Upper lobe of left lung (tissue), 6 donors: Measurements from ENCODE around the gene PFDN1. TPM values are rescaled to one million over a fixed set of nuclear protein-coding genes. Genes with fewer than 3 reads are reported as not detected.

Source experiments
- ATAC-seq, 2 donors: fragments of 200-7000 bp; cut with Tn5 transposase; one replicate each; pipeline ENCODE4 v1.9.1; 2022; ENCODE audit warnings: mild to moderate bottlenecking in 2 of 2, moderate library complexity in 2 of 2; ENCODE audit not compliant: low FRiP score in 2 of 2
- DNase-seq, 2 donors: peaks; one replicate each; pipeline ENCODE4 v3.0.0-alpha.2; 2019 to 2020
- H3K27ac ChIP-seq, 4 donors: fragments of 200-600 bp; sonication (generic); one replicate each; pipeline ENCODE4 v1.5.1; 2016 to 2019
- H3K27me3 ChIP-seq, 4 donors: fragments of 200-600 bp; sonication (generic); one replicate each; pipeline ENCODE4 v1.5.1; 2017 to 2019
- H3K36me3 ChIP-seq, 4 donors: fragments of 200-600 bp; sonication (generic); one replicate each; pipeline ENCODE4 v1.5.1; 2016 to 2019
- H3K4me1 ChIP-seq, 4 donors: fragments of 200-600 bp; sonication (generic); one replicate each; pipeline ENCODE4 v1.5.1; 2018 to 2019
- H3K4me3 ChIP-seq, 4 donors: fragments of 200-600 bp; sonication (generic); one replicate each; pipeline ENCODE4 v1.5.1; 2017 to 2019; ENCODE audit warnings: mild to moderate bottlenecking in 2 of 4, moderate library complexity in 1 of 4
- H3K9me3 ChIP-seq, 4 donors: fragments of 200-600 bp; sonication (generic); one replicate each; pipeline ENCODE4 v1.5.1; 2018 to 2019
- EP300 ChIP-seq, 4 donors: sonication (generic); formaldehyde crosslinking; IDR thresholded peaks; one replicate each; pipeline ENCODE4 v1.5.1; 2017; ENCODE audit warnings: antibody characterized with exemption in 4 of 4, control low read depth in 2 of 4
- POLR2A ChIP-seq, 4 donors: fragments of 450-650 bp; IDR thresholded peaks; one replicate each; pipeline ENCODE4 v1.5.1; 2016 to 2017; ENCODE audit warnings: antibody characterized with exemption in 4 of 4, mild to moderate bottlenecking in 2 of 4
- POLR2AphosphoS5 ChIP-seq, 2 donors: sonication (generic); formaldehyde crosslinking; IDR thresholded peaks; one replicate each; pipeline ENCODE4 v1.5.1; 2017; ENCODE audit warnings: antibody characterized with exemption in 2 of 2
- WGBS, 2 donors: methylation state at CpG; one replicate each; pipeline ENCODE4 v1.1.5; 2017 to 2018; 5-methylcytosine and 5-hydroxymethylcytosine counted together
- total RNA-seq, 6 donors: library from RNA; depleted of rRNA in 4 of 6; stranded (reverse); fragments of >200 nt in 4 of 6; gene quantifications; one replicate each; pipeline versions ENCODE4 v1.1.0 to v1.2.1, GENCODE V29; 2016 to 2021
- TF ChIP-seq, protein P1 (sequence below), 6 experiments: fragments of 450-650 bp in 4 of 6; fragments of 200-600 bp in 2 of 6; sonication (generic) in 2 of 6; IDR thresholded peaks; one replicate each; pipeline ENCODE4 v1.5.1; 2016 to 2019; ENCODE audit warnings: antibody characterized with exemption in 6 of 6
- donor health status: DM: no; HTN: no; CAD: no; lungs with moderate emphysema.
- donor health status: DM: no; HTN: yes; CAD: no; lungs with severe emphysema.

PFDN1 gene
- total RNA-seq, 6 donors from 2014 or later: 44.7 to 128 (median 87.7) TPM

DNA sequence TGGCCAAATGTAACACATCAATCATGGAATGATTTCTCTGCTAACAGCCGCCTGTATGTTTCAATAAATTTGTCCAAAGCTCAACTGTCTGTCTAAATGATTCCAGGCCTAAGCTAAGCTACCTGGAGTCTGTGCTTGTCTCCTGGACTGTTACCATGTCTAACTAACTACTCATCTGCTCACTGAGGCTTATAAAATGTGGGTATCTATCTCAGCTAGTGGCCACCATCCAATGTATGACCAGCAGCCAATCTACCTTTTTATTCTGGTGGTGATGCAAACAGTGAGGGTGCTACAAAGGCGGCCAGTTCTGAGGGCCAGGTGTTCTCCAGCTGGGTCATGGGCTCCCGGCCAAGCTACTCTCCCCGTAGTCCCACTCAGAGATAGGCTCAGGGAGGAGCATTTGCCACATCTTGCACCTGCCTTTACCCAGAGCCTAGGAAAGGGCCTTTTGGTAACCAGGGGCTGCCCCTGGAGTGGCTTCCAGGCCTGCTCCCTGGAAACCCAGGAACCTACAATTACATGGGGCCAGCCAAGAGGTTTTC is 59.1 kb downstream of the PFDN1 start:
- H3K27me3 ChIP-seq: no peaks in the 10 kb centered on the region
- peaks cover 0 to 37% (median 9%) of the 10 kb centered on the region in 4 donors for H3K36me3 ChIP-seq
- peak overlapping the region in 1 of 4 donors; percentile 17 for H3K27ac ChIP-seq
- ATAC-seq (no peak), DNase-seq (no peak)
- TF ChIP-seq EP300 (IDR thresholded peaks at IDR 0.05) (no peak), POLR2AphosphoS5 (IDR thresholded peaks at IDR 0.05) (no peak), POLR2A (IDR thresholded peaks at IDR 0.05) (no peak)
- TF ChIP-seq, protein P1, sequence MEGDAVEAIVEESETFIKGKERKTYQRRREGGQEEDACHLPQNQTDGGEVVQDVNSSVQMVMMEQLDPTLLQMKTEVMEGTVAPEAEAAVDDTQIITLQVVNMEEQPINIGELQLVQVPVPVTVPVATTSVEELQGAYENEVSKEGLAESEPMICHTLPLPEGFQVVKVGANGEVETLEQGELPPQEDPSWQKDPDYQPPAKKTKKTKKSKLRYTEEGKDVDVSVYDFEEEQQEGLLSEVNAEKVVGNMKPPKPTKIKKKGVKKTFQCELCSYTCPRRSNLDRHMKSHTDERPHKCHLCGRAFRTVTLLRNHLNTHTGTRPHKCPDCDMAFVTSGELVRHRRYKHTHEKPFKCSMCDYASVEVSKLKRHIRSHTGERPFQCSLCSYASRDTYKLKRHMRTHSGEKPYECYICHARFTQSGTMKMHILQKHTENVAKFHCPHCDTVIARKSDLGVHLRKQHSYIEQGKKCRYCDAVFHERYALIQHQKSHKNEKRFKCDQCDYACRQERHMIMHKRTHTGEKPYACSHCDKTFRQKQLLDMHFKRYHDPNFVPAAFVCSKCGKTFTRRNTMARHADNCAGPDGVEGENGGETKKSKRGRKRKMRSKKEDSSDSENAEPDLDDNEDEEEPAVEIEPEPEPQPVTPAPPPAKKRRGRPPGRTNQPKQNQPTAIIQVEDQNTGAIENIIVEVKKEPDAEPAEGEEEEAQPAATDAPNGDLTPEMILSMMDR (IDR thresholded peaks at IDR 0.05): no peak
- 68 to 83% methylated on average over 2 to 4 of the region's 4 CpGs for WGBS, 2 donors
- H3K4me3 ChIP-seq: no peak overlapping the region
- H3K9me3 ChIP-seq: no peaks in the 10 kb centered on the region
- peaks cover 43 to 71% (median 53%) of the 10 kb centered on the region in 4 donors for H3K4me1 ChIP-seq

DNA sequence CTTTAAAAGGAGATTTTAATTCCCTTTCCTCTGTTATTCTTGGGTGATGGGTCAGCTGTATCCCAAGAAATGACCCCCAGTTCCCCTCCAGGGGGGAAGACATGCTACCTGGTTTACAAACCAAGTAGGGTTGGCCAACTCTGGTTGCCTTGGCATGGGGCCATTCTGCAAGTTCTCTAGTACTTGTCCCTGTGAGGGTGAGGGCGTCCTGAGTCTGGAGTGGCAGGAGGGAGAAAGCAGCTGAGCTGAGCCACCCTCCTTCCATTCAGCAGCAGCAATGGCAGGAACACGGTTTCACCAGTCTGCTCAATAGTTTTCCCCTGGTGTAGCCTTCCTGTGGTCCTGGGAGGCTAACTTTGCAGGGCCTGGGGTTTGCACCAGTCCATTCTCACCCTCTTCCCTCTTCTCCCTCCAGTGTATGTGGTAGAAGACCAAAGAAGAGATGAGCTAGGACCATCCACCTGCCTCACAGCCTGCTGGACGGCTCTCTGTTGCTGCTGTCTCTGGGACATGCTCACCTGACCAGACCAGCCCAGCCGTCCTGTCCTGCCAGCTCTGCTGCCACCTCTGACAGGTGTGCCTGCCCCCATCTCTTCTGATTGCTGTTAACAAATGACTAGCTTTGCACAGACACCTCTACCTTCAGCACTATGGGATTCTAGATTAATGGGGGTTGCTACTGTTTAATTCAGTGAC is 59.9 kb downstream of the PFDN1 start:
- Histone ChIP-seq H3K27me3 (no peaks in the 10 kb centered on the region), H3K4me1 (peaks cover 43 to 74% (median 53%) of the 10 kb centered on the region in 4 donors), H3K27ac (no peak overlapping the region), H3K4me3 (no peak overlapping the region), H3K9me3 (no peaks in the 10 kb centered on the region), H3K36me3 (peaks cover 0 to 34% (median 8%) of the 10 kb centered on the region in 4 donors)
- DNase-seq (peak in 1 of 2 donors; percentile 60), ATAC-seq (no peak)
- TF ChIP-seq EP300 (IDR thresholded peaks at IDR 0.05) (no peak), POLR2A (IDR thresholded peaks at IDR 0.05) (no peak), POLR2AphosphoS5 (IDR thresholded peaks at IDR 0.05) (no peak)
- TF ChIP-seq, protein P1 (IDR thresholded peaks at IDR 0.05): no peak
- 62 to 68% methylated on average over 4 of the region's 4 CpGs for WGBS, 2 donors

DNA sequence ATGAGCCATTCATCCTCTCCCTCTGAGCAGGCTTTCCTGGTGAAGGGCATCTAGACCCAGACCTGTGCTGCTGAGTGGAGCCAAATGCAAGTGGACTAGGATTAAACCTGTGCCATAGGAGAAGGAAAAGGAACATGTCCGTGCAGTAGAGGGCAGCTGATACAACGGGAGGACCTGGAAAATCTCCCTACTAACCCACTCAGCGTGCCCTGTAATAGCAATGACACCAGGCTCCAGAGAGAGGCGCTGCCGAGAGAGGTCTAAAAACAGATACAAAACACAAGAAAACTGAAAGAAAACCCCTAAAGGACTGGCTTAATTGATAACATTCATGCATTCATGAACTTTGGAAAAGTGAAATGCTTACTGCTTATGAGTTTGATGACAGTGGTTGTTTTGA is 60.8 kb downstream of the PFDN1 start:
- WGBS, 2 donors: 89% methylated on average over 5 of the region's 5 CpGs
- TF ChIP-seq POLR2A (IDR thresholded peaks at IDR 0.05): no peak
- TF ChIP-seq POLR2AphosphoS5 (IDR thresholded peaks at IDR 0.05): no peak
- TF ChIP-seq, protein P1 (IDR thresholded peaks at IDR 0.05): no peak
- TF ChIP-seq EP300 (IDR thresholded peaks at IDR 0.05): no peak
- no peak for DNase-seq
- no peak overlapping the region for H3K4me3 ChIP-seq
- no peaks in the 10 kb centered on the region for H3K27me3 ChIP-seq
- H3K36me3 ChIP-seq: peaks cover 0 to 30% (median 6%) of the 10 kb centered on the region in 4 donors
- no peaks in the 10 kb centered on the region for H3K9me3 ChIP-seq
- no peak for ATAC-seq
- peak overlapping the region in 3 of 4 donors; percentile 29 to 78 (median 36) for H3K27ac ChIP-seq
- peaks cover 43 to 76% (median 53%) of the 10 kb centered on the region in 4 donors for H3K4me1 ChIP-seq

DNA sequence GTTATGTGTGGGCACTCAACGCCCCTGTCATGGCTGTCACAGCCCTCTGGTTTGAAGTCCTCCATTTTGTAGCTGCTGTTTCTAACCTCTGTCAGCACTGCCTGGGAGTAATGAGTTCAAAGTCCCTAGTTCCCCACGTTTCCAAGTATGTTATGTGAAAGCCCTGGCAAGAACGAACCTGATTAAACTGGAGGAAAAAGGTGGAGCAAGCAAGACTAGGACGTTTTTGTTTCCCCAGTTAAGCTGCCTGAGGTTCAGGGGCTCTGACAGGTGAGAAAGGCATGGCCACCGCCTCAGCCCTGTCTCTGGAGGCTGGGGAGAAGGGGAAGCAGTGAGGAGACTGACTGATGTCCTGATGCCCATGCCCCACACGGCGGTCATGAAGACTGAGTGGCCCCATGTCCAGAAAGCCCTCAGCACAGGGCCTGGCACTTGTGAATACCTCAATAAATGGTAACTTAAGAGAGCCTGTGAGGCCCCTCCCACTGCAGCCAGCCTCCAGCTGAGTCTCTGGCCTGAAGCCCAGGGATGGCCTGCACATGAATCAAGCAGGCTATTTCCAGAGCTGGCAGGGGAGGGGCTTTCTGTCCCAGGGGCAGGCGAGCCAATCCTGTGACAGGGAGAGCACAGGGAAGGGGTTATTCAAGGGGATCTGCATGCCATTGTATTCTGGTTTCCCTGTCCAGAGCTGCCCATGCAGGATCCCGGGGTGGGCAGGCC is 61.8 kb downstream of the PFDN1 start:
- Histone ChIP-seq H3K9me3 (no peaks in the 10 kb centered on the region), H3K36me3 (peaks cover 0 to 24% (median 6%) of the 10 kb centered on the region in 4 donors), H3K4me1 (peaks cover 33 to 76% (median 51%) of the 10 kb centered on the region in 4 donors), H3K27ac (peak overlapping the region in 3 of 4 donors; percentile 29 to 78 (median 36)), H3K4me3 (no peak overlapping the region), H3K27me3 (no peaks in the 10 kb centered on the region)
- 39 to 59% methylated on average over 7 to 9 of the region's 9 CpGs for whole genome bisulfite sequencing, 2 donors
- TF ChIP-seq POLR2A (IDR thresholded peaks at IDR 0.05): no peak
- peak in 1 of 2 donors; percentile 55 for TF ChIP-seq POLR2AphosphoS5 (IDR thresholded peaks at IDR 0.05)
- DNase-seq (peak in 1 of 2 donors; percentile 76), ATAC-seq (peak; percentile 17 to 53)
